Muscle layer of duodenum (tissue), 2 donors: ENCODE data around the gene C3.
A peak's percentile ranks its signal among the peaks of the same experiment; 100 is the strongest.
"Not testable (repeated sequence)": the region's sequence is repeated elsewhere in the genome, so short reads cannot be mapped to it uniquely, and the experiment has no call there.

ENCODE experiments used
- H3K27ac ChIP-seq: one replicate; pipeline ENCODE4 v1.7.0; 2013; ENCODE audit warnings: mild to moderate bottlenecking, low read length
- H3K27me3 ChIP-seq: one replicate; pipeline ENCODE4 v1.7.0; 2013; ENCODE audit warnings: low read depth, mild to moderate bottlenecking, control low read depth, low read length
- H3K36me3 ChIP-seq, 2 donors: one replicate each; pipeline ENCODE4 v1.7.0; 2013; ENCODE audit warnings: low read length in 2 of 2, control low read depth in 1 of 2, mild to moderate bottlenecking in 1 of 2; ENCODE audit not compliant: insufficient read depth in 2 of 2, control insufficient read depth in 1 of 2
- H3K4me1 ChIP-seq, 2 donors: one replicate each; pipeline ENCODE4 v1.7.0; 2013; ENCODE audit warnings: low read length in 2 of 2, mild to moderate bottlenecking in 2 of 2, control low read depth in 1 of 2, moderate library complexity in 1 of 2; ENCODE audit not compliant: insufficient read depth in 2 of 2, control insufficient read depth in 1 of 2
- H3K4me3 ChIP-seq, 2 donors: one replicate each; pipeline ENCODE4 v1.7.0; 2013; ENCODE audit warnings: low read length in 2 of 2, low read depth in 1 of 2, mild to moderate bottlenecking in 1 of 2
- H3K9me3 ChIP-seq, 2 donors: one replicate each; pipeline ENCODE4 v1.7.0; 2013; ENCODE audit warnings: low read length in 2 of 2, control low read depth in 1 of 2, mild to moderate bottlenecking in 1 of 2; ENCODE audit not compliant: control insufficient read depth in 1 of 2
- donor health status: healthy.

C3 gene

GRCh38 chr19:6754653-6755463 is 34.4 kb upstream of the C3 start:
- Histone ChIP-seq H3K9me3 (no peaks in the 10 kb centered on the region), H3K4me3 (no peak overlapping the region), H3K27ac (no peak overlapping the region), H3K27me3 (no peaks in the 10 kb centered on the region), H3K36me3 (peaks cover 0 to 15% of the 10 kb centered on the region in 2 donors), H3K4me1 (peaks cover 0 to 14% of the 10 kb centered on the region in 2 donors)

DNA sequence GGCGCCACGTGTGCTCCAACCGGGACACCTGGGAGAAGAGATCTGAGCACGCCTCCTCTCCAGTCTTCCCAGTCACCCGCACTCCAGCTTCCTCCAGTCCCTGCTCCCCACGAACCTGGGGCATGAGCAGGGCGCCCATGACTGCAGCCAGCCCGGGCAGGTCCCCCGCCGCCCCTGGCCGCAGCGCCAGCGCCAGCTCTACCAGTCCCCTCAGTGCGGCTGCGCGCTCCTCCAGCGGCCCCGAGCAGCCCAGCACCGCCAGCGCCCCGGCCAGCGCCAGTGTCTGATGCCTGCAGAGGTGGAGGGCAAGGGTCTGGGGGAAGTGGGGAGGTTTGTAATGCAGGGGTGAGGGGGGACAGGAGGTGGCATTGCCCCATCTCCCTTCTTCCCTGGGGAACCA is 33.7 kb upstream of the C3 start:
- Histone ChIP-seq H3K27ac (no peak overlapping the region), H3K36me3 (peaks cover 3 to 22% of the 10 kb centered on the region in 2 donors)

GRCh38 chr19:6753178-6754031 is 33.0 kb upstream of the C3 start:
- Histone ChIP-seq H3K36me3 (peaks cover 4 to 26% of the 10 kb centered on the region in 2 donors), H3K27ac (peak overlapping the region; percentile 75)

More for the DNA sequence above, 33.7 kb upstream of the C3 start:
- no peaks in the 10 kb centered on the region for H3K27me3 ChIP-seq
- no peaks in the 10 kb centered on the region for H3K9me3 ChIP-seq
- H3K4me1 ChIP-seq: peaks cover 0 to 14% of the 10 kb centered on the region in 2 donors
- H3K4me3 ChIP-seq: peak overlapping the region in 1 of 2 donors; percentile 59

DNA sequence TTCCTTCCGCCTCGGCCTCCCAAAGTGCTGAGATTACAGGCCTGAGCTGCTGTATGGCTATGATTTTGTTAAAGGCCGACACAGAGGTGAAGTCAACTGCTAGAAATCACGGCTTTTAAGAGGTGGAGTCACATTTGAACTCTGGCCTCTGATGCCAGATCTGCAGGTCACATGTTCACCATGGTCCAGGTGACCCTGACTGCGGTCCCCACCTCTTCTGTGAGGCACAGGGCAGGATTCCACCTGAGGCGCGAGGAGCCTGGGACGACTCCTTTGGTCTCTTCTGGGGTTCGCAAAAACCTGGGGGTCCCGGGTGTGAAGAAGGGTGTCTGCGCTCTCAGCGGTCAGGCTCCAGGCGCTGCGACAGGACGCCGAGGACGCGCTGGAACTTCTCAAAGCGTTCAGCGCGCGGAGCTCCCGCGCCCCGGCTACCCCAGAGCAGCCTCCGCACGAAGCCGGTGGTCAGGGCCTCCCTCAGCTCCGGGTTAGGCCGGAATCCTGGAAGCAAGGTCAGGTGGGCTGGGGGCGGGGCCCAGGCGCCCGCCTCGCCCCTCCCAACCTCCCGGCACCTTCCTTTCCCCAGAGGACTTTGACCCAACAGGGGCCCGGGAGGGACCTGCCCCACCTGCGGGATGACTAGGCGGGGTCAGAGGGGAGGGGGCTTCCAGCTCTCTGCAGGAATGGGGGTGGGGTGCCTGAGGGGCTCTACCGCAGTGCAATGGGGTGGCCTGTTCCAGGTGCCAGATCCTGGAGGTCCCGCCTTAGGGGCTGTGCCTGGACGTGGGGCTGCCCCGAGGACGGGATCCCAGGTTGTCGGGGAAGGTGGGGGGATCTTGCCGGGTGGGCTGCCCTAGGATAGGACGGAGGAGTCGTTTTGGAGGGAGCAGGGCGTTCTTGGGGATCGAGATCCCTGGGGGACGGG is 32.1 kb upstream of the C3 start:
- Histone ChIP-seq H3K27ac (peak overlapping the region; percentile 75), H3K4me1 (peaks cover 0 to 14% of the 10 kb centered on the region in 2 donors)

More at GRCh38 chr19:6753178-6754031, 33.0 kb upstream of the C3 start:
- Histone ChIP-seq H3K4me3 (peak overlapping the region; percentile 37 to 59), H3K4me1 (peaks cover 0 to 14% of the 10 kb centered on the region in 2 donors), H3K27me3 (no peaks in the 10 kb centered on the region), H3K9me3 (no peaks in the 10 kb centered on the region)

DNA sequence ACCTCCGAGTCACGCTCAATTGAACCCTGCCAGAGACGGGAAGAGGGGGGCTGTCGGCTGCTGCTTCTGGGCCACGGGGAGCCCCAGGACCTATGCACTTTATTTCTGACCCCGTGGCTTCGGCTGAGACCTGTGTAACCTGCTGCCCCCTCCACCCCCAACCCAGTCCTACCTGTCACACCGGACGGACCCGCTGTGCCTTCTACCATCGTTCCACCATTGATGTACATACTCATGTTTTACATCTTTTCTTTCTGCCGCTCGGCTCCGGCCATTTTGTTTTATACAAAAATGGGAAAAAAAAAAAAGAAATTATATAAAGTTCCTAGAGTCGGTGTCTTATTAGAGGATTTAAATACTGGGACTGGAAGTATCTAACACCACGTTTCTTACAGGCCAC is 30.7 kb upstream of the C3 start:
- Histone ChIP-seq H3K36me3 (peaks cover 17 to 45% of the 10 kb centered on the region in 2 donors), H3K27me3 (no peaks in the 10 kb centered on the region), H3K9me3 (no peaks in the 10 kb centered on the region), H3K4me3 (no peak overlapping the region), H3K27ac (no peak overlapping the region), H3K4me1 (peaks cover 0 to 14% of the 10 kb centered on the region in 2 donors)

More for the DNA sequence above, 32.1 kb upstream of the C3 start:
- peaks cover 10 to 34% of the 10 kb centered on the region in 2 donors for H3K36me3 ChIP-seq
- peak overlapping the region; percentile 37 to 59 for H3K4me3 ChIP-seq
- H3K9me3 ChIP-seq: no peaks in the 10 kb centered on the region
- no peaks in the 10 kb centered on the region for H3K27me3 ChIP-seq

DNA sequence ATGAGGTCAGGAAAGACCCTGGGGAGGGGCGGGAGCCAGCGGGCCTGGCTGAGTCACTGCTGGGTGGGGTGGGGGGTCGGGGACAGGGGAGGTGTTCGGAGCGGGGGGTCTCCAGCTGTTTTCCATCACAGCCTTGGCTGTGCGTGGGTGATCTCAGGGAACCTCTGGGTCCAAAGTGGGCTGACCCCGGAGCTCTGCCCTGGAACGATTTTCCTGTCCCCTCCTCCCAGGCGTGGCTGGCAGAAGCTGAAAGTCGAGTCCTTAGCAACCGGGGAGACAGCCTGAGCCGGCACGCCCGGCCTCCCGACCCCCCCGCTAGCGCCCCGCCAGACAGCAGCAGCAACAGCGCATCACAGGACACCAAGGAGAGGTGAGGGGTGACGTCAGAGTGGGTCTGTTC is 29.6 kb upstream of the C3 start:
- Histone ChIP-seq H3K4me1 (peaks cover 6 to 21% of the 10 kb centered on the region in 2 donors), H3K4me3 (no peak overlapping the region), H3K27me3 (no peaks in the 10 kb centered on the region), H3K36me3 (peaks cover 23 to 48% of the 10 kb centered on the region in 2 donors), H3K27ac (no peak overlapping the region), H3K9me3 (no peaks in the 10 kb centered on the region)

DNA sequence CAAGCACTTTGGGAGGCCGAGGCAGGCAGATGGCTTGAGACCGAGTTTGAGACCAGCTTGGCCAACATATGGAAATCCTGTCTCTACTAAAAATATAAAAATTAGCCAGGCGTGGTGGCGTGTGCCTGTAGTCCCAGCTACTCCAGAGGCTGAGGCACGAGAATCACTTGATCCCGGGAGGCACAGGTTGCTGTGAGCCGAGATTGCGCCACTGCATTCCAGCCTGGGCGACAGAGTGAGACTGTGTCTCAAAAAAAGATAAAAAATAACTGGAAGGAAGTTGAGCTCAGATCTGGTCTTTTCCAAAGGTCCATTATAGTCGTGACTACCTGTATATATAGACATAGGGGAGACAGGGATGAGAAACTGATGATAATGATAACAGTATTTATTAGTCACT is 28.1 kb upstream of the C3 start:
- peaks cover 6 to 33% of the 10 kb centered on the region in 2 donors for H3K4me1 ChIP-seq
- H3K36me3 ChIP-seq: peaks cover 28 to 53% of the 10 kb centered on the region in 2 donors
- H3K9me3 ChIP-seq, H3K4me3 ChIP-seq, H3K27ac ChIP-seq, H3K27me3 ChIP-seq: not testable (repeated sequence)

DNA sequence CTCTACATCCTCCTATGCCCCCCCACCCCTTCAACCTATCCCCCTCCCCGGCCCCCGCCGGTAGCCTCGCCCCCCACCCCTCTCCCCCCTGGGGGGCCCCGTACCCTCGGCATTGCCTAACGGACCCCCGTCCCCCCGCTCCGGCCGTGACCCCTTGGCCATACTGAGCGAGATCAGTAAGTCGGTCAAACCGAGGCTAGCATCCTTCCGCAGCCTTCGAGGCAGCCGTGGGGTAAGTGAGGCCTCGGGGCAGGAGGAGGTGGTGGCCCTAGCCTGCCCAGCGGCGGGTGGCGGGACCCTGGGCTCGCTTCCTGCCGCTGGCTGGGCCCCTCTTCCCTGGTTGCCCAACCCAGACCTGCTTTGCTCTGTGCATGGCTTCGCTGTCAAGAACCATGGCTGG is 25.5 kb upstream of the C3 start:
- Histone ChIP-seq H3K27ac (no peak overlapping the region), H3K9me3 (no peaks in the 10 kb centered on the region), H3K27me3 (no peaks in the 10 kb centered on the region), H3K4me1 (peaks cover 6 to 35% of the 10 kb centered on the region in 2 donors), H3K4me3 (no peak overlapping the region), H3K36me3 (peaks cover 35 to 54% of the 10 kb centered on the region in 2 donors)

GRCh38 chr19:6744381-6745301 is 24.2 kb upstream of the C3 start:
- peak overlapping the region; percentile 13 to 40 for H3K4me3 ChIP-seq
- no peaks in the 10 kb centered on the region for H3K9me3 ChIP-seq
- H3K27ac ChIP-seq: peak overlapping the region; percentile 67
- H3K4me1 ChIP-seq: peaks cover 6 to 35% of the 10 kb centered on the region in 2 donors
- no peaks in the 10 kb centered on the region for H3K27me3 ChIP-seq
- peaks cover 35 to 43% of the 10 kb centered on the region in 2 donors for H3K36me3 ChIP-seq
